ENCODE measurements around the gene ASB12. TPM values are rescaled to one million over a fixed set of nuclear protein-coding genes. Genes with fewer than 3 reads are reported as not detected.
"Not testable (repeated sequence)": the region's sequence is repeated elsewhere in the genome, so short reads cannot be mapped to it uniquely, and the experiment has no call there.

The ASB12 gene, protein sequence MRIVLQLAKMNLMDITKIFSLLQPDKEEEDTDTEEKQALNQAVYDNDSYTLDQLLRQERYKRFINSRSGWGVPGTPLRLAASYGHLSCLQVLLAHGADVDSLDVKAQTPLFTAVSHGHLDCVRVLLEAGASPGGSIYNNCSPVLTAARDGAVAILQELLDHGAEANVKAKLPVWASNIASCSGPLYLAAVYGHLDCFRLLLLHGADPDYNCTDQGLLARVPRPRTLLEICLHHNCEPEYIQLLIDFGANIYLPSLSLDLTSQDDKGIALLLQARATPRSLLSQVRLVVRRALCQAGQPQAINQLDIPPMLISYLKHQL
- total RNA-seq: not detected

DNA sequence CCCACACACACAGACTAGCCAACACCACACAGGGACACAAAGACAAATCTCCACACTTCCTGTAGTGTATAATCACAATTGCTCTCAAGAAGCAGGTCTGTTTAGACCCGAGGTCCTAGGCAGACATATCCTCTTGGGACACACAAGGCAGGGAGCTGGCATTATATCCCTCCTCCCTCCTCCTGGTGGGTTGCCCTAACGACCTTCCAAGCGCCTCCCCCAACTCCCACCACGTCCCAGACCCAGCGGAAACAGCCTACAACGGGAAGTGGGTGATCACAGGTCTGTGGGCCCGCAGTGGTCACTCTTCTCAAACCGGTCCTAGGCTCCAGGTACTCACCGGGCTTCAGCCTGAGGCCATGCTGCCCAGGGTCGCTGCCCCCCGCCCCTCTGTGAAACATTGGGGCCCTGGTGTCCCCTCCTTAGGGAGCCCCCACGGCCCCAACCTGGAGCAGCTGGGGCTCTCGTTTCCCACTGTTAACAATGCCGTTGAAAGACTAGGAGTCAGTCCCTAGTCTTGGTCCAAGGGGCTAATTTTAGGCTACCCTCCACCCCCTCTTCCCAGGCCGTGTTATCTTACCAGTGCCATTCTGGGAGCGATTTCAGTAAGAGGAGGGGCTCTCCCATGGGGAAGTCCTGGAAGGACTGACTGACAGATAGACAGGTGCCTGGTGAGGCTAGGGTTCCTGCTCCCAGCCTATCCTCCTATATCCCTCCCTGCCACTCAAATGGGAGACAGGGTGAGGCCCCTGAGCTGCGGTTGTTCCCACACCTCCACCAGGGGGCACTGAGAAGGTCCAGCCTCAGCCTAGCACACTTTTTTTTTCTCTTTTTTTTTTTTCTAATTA lies at the start of gene ASB12:
Gene ASB12, minus strand, starts transcription at position 485 of the 848 bp plus-strand sequence. CDS start 4,957 bp downstream, outside the sequence.
- Histone ChIP-seq H3K9me3 (peaks cover 0 to 5% of the 10 kb centered on the region in 2 donors), H3K27me3 (no peaks in the 10 kb centered on the region), H3K4me3 (no peak within 1 kb of the TSS), H3K4me1 (no peaks in the 10 kb centered on the region), H3K36me3 (no peaks in the 10 kb centered on the region), H3K27ac (no peak within 1 kb of the TSS)
- TF ChIP-seq, protein P1, sequence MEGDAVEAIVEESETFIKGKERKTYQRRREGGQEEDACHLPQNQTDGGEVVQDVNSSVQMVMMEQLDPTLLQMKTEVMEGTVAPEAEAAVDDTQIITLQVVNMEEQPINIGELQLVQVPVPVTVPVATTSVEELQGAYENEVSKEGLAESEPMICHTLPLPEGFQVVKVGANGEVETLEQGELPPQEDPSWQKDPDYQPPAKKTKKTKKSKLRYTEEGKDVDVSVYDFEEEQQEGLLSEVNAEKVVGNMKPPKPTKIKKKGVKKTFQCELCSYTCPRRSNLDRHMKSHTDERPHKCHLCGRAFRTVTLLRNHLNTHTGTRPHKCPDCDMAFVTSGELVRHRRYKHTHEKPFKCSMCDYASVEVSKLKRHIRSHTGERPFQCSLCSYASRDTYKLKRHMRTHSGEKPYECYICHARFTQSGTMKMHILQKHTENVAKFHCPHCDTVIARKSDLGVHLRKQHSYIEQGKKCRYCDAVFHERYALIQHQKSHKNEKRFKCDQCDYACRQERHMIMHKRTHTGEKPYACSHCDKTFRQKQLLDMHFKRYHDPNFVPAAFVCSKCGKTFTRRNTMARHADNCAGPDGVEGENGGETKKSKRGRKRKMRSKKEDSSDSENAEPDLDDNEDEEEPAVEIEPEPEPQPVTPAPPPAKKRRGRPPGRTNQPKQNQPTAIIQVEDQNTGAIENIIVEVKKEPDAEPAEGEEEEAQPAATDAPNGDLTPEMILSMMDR (IDR thresholded peaks at IDR 0.05): no peak
- intact Hi-C loops (cut with DNase I): no loop called here
- DNase-seq (ENCODE audit: low spot score in 2 of 2): no peak

DNA sequence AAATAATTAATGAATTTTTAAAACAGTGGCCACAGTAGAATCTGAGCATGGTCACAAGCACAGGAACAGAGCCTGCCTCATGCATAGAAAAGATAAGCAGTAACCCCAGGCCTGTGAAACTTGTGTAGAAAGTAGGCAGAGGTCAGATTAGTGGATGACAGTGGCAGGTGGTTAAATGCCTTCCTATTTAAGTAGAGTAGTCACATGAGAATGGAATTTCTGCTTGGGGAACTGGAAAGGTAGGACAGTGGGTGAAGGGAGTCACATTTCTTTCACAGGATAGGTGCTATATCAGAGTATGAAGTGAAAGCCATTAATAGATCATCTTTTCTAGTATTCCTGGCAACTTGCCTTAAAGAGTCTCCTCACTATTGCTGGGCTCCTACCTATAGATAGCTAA lies 34.9 kb upstream of the ASB12 start:
- no peak for DNase-seq (ENCODE audit: low spot score in 2 of 2)
- intact Hi-C loops (cut with DNase I): no loop called here
- no peak overlapping the region for H3K4me3 ChIP-seq
- H3K4me1 ChIP-seq: no peaks in the 10 kb centered on the region
- no peaks in the 10 kb centered on the region for H3K36me3 ChIP-seq
- no peak overlapping the region for H3K27ac ChIP-seq
- TF ChIP-seq, protein P1 (IDR thresholded peaks at IDR 0.05): no peak
- H3K27me3 ChIP-seq: no peaks in the 10 kb centered on the region
- H3K9me3 ChIP-seq: no peaks in the 10 kb centered on the region

DNA sequence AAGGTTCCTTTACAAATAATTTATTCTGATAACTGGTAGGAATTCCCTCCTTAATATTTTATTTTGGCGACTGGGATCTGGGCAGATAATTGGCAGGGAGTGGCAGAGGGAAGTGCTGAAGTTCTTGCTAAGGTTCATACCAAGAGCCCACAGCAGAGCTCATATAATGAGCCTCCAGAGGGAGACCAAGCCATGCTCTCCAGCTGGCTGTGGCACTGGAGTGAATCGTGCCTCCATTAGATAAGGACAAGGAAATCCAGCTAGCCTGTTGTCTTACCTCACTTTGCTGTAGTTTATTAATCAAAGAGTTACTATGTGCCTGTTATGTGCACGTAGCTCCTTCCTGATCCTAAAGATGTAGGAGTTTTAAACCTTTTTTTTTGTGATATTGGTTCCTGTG lies 1.3 kb downstream of the ASB12 start:
- Histone ChIP-seq H3K9me3 (peaks cover 0 to 5% of the 10 kb centered on the region in 2 donors), H3K27me3 (no peaks in the 10 kb centered on the region), H3K4me1 (no peaks in the 10 kb centered on the region), H3K27ac (no peak overlapping the region), H3K36me3 (no peaks in the 10 kb centered on the region), H3K4me3 (no peak overlapping the region)
- TF ChIP-seq, protein P1 (IDR thresholded peaks at IDR 0.05): no peak
- no peak for DNase-seq (ENCODE audit: low spot score in 2 of 2)
- intact Hi-C loops (cut with DNase I): no loop called here

DNA sequence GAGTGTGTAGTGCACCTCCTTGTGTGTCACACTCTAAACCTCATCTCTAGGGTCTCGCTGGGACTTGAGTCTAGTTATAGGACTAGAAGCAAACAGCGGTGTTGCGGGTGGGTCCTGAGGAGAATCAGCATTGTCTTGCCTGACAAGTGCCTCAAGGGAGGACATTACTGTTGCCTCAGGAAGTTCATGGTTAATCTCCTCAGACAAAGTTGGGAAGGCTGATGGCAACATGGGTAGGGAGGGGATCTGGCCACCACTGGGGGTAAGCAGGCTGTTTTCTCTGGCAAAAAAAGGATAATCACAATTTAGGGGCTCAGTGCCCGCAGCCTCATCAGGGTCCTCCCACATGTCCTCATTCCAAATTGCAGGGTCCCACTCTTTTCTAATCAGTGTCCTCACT lies 12.4 kb downstream of the ASB12 start:
- no peaks in the 10 kb centered on the region for H3K4me1 ChIP-seq
- TF ChIP-seq, protein P1 (IDR thresholded peaks at IDR 0.05): no peak
- no peaks in the 10 kb centered on the region for H3K36me3 ChIP-seq
- H3K9me3 ChIP-seq: no peaks in the 10 kb centered on the region
- no peaks in the 10 kb centered on the region for H3K27me3 ChIP-seq
- H3K27ac ChIP-seq: no peak overlapping the region
- DNase-seq (ENCODE audit: low spot score in 2 of 2): no peak
- no peak overlapping the region for H3K4me3 ChIP-seq
- intact Hi-C loops (cut with DNase I): no loop called here

DNA sequence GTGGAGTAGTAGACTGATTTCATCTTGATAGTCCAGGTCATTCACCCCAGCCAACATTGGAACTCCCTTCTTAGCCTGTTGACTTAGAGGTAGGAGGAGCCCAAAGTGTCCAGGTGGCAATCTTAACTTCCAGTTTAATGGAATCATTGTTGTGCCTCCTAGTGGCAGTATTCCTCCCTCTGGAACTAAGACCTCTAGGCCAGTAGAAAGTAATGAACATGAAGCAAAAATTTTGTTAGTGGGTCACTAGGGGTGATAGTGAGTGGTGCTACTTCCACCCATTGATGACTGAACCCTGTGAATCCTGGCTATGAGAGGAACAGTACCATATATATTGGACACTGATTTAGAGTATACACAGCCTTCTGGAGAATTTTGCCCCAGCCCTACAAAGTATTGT lies 16.4 kb downstream of the ASB12 start:
- not testable (repeated sequence) for H3K27me3 ChIP-seq; DNase-seq (ENCODE audit: low spot score in 2 of 2); H3K4me3 ChIP-seq

More for the DNA sequence above, 16.4 kb downstream of the ASB12 start:
- intact Hi-C loops (cut with DNase I); H3K27ac ChIP-seq; H3K9me3 ChIP-seq; H3K4me1 ChIP-seq; H3K36me3 ChIP-seq: not testable (repeated sequence)
